Measurements from ENCODE around the gene TBC1D14.

Gene TBC1D14

DNA sequence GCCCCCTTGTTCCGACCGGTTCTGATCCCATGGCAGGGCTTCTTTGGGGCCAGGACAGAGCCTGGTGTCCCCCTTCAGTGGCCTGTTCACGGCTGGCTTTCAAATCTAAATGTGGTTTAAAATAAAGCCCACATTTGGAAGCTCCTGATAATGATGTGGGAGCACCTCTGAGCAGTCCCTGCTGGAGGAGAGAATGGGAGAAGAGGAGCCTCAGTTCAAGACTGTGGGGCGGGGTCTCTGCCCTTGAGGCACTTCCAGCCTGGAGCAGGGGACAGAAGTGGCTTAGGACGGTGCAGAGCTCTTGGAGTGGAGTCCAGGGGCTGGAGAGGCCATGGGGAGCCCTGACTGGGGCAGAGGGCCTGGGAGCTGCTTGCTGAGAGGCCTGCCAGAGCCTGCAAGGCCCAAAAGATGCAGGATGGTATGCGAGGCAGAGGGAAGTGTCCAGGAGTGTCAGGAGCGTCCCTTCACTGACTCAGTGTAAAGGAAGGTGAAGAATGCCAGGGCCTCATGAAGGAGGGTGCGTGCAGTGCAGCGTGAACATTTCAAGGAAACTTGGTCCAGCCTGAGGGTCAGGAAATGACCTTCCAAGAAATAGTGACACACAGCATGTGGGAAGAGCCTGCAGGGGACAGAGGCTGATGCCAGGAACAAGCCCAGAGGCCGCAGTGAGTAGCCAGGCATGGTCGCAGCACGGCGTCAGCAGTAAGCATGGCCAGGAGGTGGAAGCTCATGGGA is 112.5 kb downstream of the TBC1D14 start:
- no peaks in the 10 kb centered on the region for H3K9me3 ChIP-seq (ENCODE audit: severe bottlenecking)
- no peak overlapping the region for H3K27ac ChIP-seq
- TF ChIP-seq, protein P1, sequence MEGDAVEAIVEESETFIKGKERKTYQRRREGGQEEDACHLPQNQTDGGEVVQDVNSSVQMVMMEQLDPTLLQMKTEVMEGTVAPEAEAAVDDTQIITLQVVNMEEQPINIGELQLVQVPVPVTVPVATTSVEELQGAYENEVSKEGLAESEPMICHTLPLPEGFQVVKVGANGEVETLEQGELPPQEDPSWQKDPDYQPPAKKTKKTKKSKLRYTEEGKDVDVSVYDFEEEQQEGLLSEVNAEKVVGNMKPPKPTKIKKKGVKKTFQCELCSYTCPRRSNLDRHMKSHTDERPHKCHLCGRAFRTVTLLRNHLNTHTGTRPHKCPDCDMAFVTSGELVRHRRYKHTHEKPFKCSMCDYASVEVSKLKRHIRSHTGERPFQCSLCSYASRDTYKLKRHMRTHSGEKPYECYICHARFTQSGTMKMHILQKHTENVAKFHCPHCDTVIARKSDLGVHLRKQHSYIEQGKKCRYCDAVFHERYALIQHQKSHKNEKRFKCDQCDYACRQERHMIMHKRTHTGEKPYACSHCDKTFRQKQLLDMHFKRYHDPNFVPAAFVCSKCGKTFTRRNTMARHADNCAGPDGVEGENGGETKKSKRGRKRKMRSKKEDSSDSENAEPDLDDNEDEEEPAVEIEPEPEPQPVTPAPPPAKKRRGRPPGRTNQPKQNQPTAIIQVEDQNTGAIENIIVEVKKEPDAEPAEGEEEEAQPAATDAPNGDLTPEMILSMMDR (IDR thresholded peaks at IDR 0.05; ENCODE audit: low read depth, low read length) = no peak
- no peaks in the 10 kb centered on the region for H3K27me3 ChIP-seq (ENCODE audit: insufficient read depth, low read depth, severe bottlenecking)
- H3K4me3 ChIP-seq (ENCODE audit: low read depth, low read length) = no peak overlapping the region
- peaks cover 49% of the 10 kb centered on the region for H3K36me3 ChIP-seq
- DNase-seq = no peak

DNA sequence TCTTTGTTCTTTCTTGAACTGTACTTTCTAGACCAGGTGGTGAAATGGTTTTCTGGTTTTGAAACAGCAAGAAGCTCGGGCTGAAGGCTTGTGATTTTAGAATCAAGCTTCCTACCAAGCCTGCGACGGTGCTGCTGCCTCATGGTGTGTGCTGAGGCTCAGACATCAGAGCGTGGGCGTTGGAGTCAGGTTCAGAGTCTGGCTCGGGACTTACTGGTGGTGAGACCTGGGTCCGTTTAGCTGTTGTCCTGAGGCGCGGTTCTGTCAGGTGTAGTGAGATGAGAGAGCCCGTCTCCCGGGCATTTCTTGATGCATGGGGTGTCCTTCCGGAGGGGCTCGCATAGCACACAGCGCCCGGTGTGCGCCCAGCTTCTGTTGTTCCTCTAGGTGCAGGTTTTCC is 113.9 kb downstream of the TBC1D14 start:
- no peaks in the 10 kb centered on the region for H3K27me3 ChIP-seq (ENCODE audit: insufficient read depth, low read depth, severe bottlenecking)
- no peak overlapping the region for H3K4me3 ChIP-seq (ENCODE audit: low read depth, low read length)
- TF ChIP-seq, protein P1 (IDR thresholded peaks at IDR 0.05; ENCODE audit: low read depth, low read length) = no peak
- H3K36me3 ChIP-seq = peaks cover 38% of the 10 kb centered on the region
- no peak overlapping the region for H3K27ac ChIP-seq
- no peak for DNase-seq
- H3K9me3 ChIP-seq (ENCODE audit: severe bottlenecking) = no peaks in the 10 kb centered on the region

DNA sequence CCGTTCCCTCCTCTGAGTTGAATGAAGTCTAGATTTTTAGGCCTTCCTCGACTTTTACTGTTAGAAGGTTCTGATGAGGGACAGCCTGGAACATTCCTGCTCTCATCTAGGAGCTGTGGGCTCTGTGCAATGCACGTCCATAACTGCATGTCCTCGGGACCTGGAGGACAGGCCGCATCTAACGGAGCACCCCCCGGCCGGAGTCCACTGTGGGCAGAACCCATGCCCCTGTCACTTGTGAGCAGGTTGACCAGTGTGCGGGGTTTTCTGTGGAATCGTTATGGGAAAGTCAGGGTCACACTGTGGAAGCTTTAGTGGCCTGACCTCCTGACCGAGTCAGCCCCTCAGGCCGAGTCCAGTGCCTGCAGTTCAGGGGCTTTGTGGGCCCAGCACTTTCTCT is 114.3 kb downstream of the TBC1D14 start:
- Histone ChIP-seq H3K36me3 (peaks cover 38% of the 10 kb centered on the region), H3K27me3 (ENCODE audit: insufficient read depth, low read depth, severe bottlenecking) (no peaks in the 10 kb centered on the region), H3K27ac (no peak overlapping the region), H3K9me3 (ENCODE audit: severe bottlenecking) (no peaks in the 10 kb centered on the region), H3K4me3 (ENCODE audit: low read depth, low read length) (no peak overlapping the region)
- TF ChIP-seq, protein P1 (IDR thresholded peaks at IDR 0.05; ENCODE audit: low read depth, low read length) = no peak
- no peak for DNase-seq

DNA sequence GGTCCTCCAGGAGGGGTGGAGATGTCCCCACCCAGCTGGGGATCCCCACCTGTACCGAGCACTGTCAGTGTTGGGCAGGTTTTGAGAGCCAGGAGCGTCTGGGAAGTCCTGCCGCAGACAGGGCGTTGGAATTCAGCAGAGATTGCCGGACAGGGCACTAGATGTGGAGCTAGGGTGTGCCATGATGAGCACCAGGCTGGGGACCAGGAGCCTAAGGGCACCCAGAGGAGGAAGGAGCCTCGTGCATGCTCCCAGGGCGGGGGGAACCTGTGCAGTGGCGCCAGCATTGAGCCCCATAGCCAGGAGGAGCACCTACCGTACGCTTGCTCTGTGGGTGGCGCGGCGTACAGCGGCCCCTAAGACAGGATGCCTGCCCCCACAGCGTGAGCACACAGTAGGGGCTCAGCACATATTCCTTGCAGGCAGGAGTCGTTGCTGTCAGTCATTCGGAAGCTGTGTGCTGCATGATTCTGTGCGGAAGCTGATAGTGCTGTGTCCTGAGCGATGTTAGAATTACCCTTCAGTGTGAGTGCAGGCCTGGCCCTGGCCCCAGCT is 114.8 kb downstream of the TBC1D14 start:
- Histone ChIP-seq H3K9me3 (ENCODE audit: severe bottlenecking) (no peaks in the 10 kb centered on the region), H3K27ac (no peak overlapping the region), H3K4me3 (ENCODE audit: low read depth, low read length) (no peak overlapping the region), H3K36me3 (peaks cover 38% of the 10 kb centered on the region), H3K27me3 (ENCODE audit: insufficient read depth, low read depth, severe bottlenecking) (no peaks in the 10 kb centered on the region)
- TF ChIP-seq, protein P1 (IDR thresholded peaks at IDR 0.05; ENCODE audit: low read depth, low read length) = no peak
- no peak for DNase-seq

DNA sequence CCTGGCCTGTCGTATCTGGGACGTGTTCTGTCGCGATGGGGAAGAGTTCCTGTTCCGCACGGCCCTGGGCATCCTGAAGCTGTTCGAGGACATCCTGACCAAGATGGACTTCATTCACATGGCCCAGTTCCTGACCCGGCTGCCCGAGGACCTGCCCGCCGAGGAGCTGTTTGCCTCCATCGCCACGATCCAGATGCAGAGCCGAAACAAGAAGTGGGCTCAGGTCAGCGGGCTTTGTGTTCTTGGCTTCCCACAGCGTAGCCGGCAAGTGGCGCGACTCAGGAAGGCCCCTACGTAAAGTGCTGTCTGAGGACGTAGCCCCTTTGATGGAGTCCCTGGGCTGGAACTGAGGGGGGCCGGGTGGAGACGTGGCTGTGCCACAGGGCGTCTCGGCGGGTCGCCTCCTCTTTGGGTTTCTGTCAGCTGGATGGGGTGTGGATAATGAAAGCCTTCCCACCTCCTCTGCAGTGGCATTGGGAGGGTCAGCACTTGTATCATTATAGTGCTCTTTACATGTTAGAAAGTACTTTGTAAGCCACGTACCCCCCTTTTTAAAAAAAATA is 115.5 kb downstream of the TBC1D14 start:
- no peak overlapping the region for H3K27ac ChIP-seq
- peaks cover 42% of the 10 kb centered on the region for H3K36me3 ChIP-seq
- TF ChIP-seq, protein P1 (IDR thresholded peaks at IDR 0.05; ENCODE audit: low read depth, low read length) = no peak
- H3K4me3 ChIP-seq (ENCODE audit: low read depth, low read length) = no peak overlapping the region
- no peaks in the 10 kb centered on the region for H3K27me3 ChIP-seq (ENCODE audit: insufficient read depth, low read depth, severe bottlenecking)
- no peaks in the 10 kb centered on the region for H3K9me3 ChIP-seq (ENCODE audit: severe bottlenecking)
- no peak for DNase-seq
